Aorta (tissue), 5 donors: ENCODE results near the gene TICRR. TPM values are rescaled to one million over a fixed set of nuclear protein-coding genes. Genes with fewer than 3 reads are reported as not detected.

ENCODE experiments used
- ATAC-seq: fragments of 200-7000 bp; cut with Tn5 transposase; one replicate; pipeline ENCODE4 v1.9.1; 2022; ENCODE audit warnings: moderate library complexity; ENCODE audit not compliant: low FRiP score
- DNase-seq, 2 donors: peaks; one replicate each; pipeline ENCODE4 v3.0.0-alpha.2; 2020
- H3K27ac ChIP-seq, 2 donors: one replicate each; pipeline ENCODE4 v1.5.1; 2013; ENCODE audit warnings: low read length in 2 of 2, mild to moderate bottlenecking in 2 of 2, moderate library complexity in 2 of 2, control low read depth in 1 of 2, inconsistent platforms in 1 of 2, low read depth in 1 of 2
- H3K27me3 ChIP-seq, 2 donors: one replicate each; pipeline ENCODE4 v1.6.1; 2013; ENCODE audit warnings: control low read depth in 1 of 2, low read length in 1 of 2, mild to moderate bottlenecking in 1 of 2, moderate library complexity in 1 of 2; ENCODE audit not compliant: insufficient read depth in 2 of 2, control insufficient read depth in 1 of 2
- H3K36me3 ChIP-seq, 2 donors: one replicate each; pipeline ENCODE4 v1.6.1; 2013; ENCODE audit warnings: control low read depth in 1 of 2, low read length in 1 of 2, mild to moderate bottlenecking in 1 of 2; ENCODE audit not compliant: insufficient read depth in 2 of 2, control insufficient read depth in 1 of 2
- H3K4me1 ChIP-seq, 2 donors: one replicate each; pipeline ENCODE4 v1.6.1; 2013; ENCODE audit warnings: low read length in 2 of 2, control low read depth in 1 of 2, mild to moderate bottlenecking in 1 of 2, moderate library complexity in 1 of 2; ENCODE audit not compliant: insufficient read depth in 2 of 2, control insufficient read depth in 1 of 2
- H3K4me3 ChIP-seq, 2 donors: one replicate each; pipeline ENCODE4 v1.5.1; 2013; ENCODE audit warnings: low read length in 2 of 2, control low read depth in 1 of 2, mild to moderate bottlenecking in 1 of 2
- H3K9me3 ChIP-seq: one replicate; pipeline ENCODE4 v1.6.1; 2013; ENCODE audit warnings: mild to moderate bottlenecking, low read length; ENCODE audit not compliant: control insufficient read depth
- WGBS, 2 donors: extraction: QIAGEN DNeasy Blood & Tissue Kit; methylation state at CpG; one replicate each; pipeline ENCODE4 v1.1.7; 2013; 5-methylcytosine and 5-hydroxymethylcytosine counted together
- intact Hi-C, 2 donors: fragments of 100-400 bp; cut with DNase I; formaldehyde crosslinking; loops; one replicate each; pipeline versions ENCODE4 v1.14.2 to v1.15.0; 2022
- polyA plus RNA-seq, 2 donors: library from polyadenylated mRNA; stranded (reverse); fragments of 200-250 nt; gene quantifications; one replicate each; pipeline ENCODE4 v1.2.3, GENCODE V29; 2013
- total RNA-seq, 2 donors: library from RNA; stranded (reverse); fragmentation: NEBNext Ultra II Directional; extraction: Animal tissue kit (Norgen Biotek cat#: 25700); gene quantifications; one replicate each; pipeline ENCODE4 v1.2.1, GENCODE V29; 2021
- donor health status: healthy with polysubstance abuse.
- donor health status: Bipolar disorder and iron deficiency.
- donor health status: DM: no; HTN: no; CAD: no.
- donor health status: DM: no; HTN: no; CAD: no.
- donor health status: DM: yes; HTN: yes; CAD: no.

Gene TICRR
- total and polyA plus RNA-seq, 4 donors, result 0.03 to 0.60 (median 0.16) TPM; not detected in 1

DNA sequence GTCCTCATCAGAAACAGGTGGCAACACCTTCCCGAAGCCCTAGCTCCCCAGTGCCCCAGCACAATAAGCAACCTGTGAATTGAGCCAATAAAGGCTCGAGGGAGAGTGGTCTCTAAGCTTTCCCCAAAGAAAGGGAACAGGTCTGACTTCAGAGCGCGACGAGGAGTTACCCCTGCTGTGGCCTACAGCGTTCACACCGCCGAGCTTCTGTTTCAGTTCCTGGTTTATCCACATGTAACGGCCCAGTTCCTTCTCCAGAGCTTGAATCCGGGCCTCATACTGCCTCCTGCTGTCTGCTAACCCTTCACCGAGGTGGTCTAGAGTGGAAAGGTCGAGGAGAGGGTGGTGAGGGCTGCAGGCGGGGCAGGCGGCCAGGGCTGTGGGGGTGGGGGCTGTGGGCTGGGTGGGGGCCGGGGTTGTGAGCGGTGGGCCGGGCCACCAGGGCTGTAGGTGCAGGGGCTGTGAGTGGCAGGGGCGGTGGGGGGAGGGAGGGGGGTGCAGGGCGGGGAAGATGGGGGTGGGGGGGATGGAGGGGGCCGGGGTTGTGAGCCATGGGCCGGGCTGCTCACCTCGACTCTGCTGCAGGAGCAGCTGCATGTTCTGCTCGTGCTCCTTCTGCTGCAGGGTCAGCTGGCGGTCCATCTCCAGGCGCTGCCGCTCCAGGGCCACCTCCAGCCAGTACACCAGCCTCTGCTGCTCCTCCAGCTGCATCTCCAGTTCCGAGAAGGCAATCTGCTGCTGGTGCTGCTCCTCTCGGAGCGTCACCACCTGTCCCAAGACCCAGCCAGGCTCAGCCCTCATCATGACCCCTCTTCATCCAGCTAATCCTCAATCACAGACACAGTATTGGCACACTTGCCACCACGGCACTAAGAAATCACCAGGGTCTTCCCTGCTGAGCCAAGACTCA is 53.8 kb downstream of the TICRR start:
- Histone ChIP-seq H3K36me3 (peaks cover 3 to 16% of the 10 kb centered on the region in 2 donors), H3K4me1 (no peaks in the 10 kb centered on the region), H3K27ac (no peak overlapping the region), H3K9me3 (no peaks in the 10 kb centered on the region), H3K27me3 (no peaks in the 10 kb centered on the region), H3K4me3 (no peak overlapping the region)
- DNase-seq (peak in 1 of 2 donors; percentile 21), ATAC-seq (no peak)
- 92 to 93% methylated on average over 21 to 30 of the region's 30 CpGs for WGBS, 2 donors
- intact Hi-C loops, result no loop called here

DNA sequence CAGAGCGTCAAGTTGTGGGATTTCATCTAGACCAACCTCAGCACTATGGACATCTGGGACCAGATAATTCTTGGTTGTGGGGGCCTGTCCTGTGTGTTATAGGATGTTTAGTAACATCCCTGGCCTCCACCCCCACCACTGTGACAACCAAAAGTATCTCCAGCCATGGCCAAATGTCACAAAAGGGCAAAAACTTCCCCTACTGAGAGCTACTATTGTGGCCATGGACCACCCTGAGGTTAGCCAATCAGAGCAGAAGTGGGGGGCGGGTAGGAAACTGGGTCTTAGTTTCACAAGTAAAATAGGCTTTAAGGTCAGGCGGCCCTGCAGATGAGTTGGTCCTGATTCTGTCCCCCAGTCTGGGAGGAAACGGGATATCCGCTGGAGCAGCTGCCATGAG is 54.6 kb downstream of the TICRR start:
- DNase-seq, result no peak
- H3K4me3 ChIP-seq, result no peak overlapping the region
- H3K4me1 ChIP-seq, result no peaks in the 10 kb centered on the region
- no peaks in the 10 kb centered on the region for H3K27me3 ChIP-seq
- H3K36me3 ChIP-seq, result peaks cover 3 to 16% of the 10 kb centered on the region in 2 donors
- no peak overlapping the region for H3K27ac ChIP-seq
- no peaks in the 10 kb centered on the region for H3K9me3 ChIP-seq
- WGBS, 2 donors, result 96 to 98% methylated on average over 5 of the region's 5 CpGs
- ATAC-seq, result no peak
- intact Hi-C loops, result no loop called here

DNA sequence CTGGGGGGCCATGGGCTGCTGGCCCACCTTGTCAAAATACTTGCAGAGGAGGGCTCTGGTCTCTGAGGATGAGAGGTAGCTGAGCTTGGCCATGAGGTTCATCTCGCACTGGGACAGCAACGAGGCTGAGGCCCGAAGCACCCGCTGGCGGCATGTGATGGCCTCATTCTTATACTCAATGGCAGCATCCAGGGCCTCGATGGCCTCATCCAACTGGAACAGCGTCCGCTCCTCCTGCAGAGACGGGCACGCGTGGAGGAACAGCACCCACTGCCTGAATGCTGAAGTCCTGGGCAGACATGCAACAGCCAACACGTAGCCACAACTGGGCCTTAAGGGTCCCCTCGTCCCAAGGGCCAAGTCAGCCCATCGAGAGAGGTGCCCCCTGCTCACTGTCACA is 55.0 kb downstream of the TICRR start:
- no peak for DNase-seq
- 91 to 93% methylated on average over 14 of the region's 14 CpGs for WGBS, 2 donors
- Histone ChIP-seq H3K9me3 (no peaks in the 10 kb centered on the region), H3K27me3 (no peaks in the 10 kb centered on the region), H3K27ac (no peak overlapping the region), H3K4me3 (no peak overlapping the region), H3K36me3 (peaks cover 3 to 16% of the 10 kb centered on the region in 2 donors), H3K4me1 (no peaks in the 10 kb centered on the region)
- intact Hi-C loops, result no loop called here
- no peak for ATAC-seq

- intact Hi-C loops, result no loop called here
- H3K27me3 ChIP-seq, result no peaks in the 10 kb centered on the region
- no peaks in the 10 kb centered on the region for H3K4me1 ChIP-seq
- H3K27ac ChIP-seq, result no peak overlapping the region
- ATAC-seq (no peak), DNase-seq (peak in 1 of 2 donors; percentile 21)
- H3K4me3 ChIP-seq, result no peak overlapping the region
- H3K36me3 ChIP-seq, result peaks cover 3 to 16% of the 10 kb centered on the region in 2 donors
- H3K9me3 ChIP-seq, result no peaks in the 10 kb centered on the region
- 92 to 93% methylated on average over 26 to 30 of the region's 30 CpGs for WGBS, 2 donors
Measured at GRCh38 chr15:89630974-89631901, 56.0 kb downstream of the TICRR start.

DNA sequence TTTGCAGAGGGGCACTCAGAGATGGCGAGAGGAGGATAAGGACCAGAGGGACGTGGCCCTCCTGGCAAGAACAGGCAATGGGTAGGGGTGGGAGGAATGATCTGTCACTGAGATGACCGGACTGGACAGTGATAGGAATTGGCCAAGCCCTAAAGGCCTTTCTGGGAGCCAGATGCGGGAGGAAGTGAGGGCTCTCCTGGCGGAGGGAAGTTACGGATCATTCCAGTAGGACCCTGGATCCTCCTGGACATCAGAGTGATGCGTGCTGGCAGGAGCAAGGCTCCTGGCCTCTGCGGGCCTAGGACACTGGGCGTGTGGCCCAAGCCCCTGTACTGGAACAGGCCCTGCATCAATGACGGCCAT is 56.6 kb downstream of the TICRR start:
- Histone ChIP-seq H3K4me3 (no peak overlapping the region), H3K4me1 (no peaks in the 10 kb centered on the region), H3K27ac (no peak overlapping the region), H3K36me3 (peaks cover 3 to 16% of the 10 kb centered on the region in 2 donors), H3K9me3 (no peaks in the 10 kb centered on the region), H3K27me3 (no peaks in the 10 kb centered on the region)
- DNase-seq (no peak), ATAC-seq (no peak)
- intact Hi-C loops, result no loop called here
- 85 to 89% methylated on average over 10 of the region's 10 CpGs for WGBS, 2 donors

GRCh38 chr15:89632563-89633430 is 57.5 kb downstream of the TICRR start:
- H3K27ac ChIP-seq, result no peak overlapping the region
- intact Hi-C loops, result no loop called here
- no peaks in the 10 kb centered on the region for H3K27me3 ChIP-seq
- H3K4me3 ChIP-seq, result no peak overlapping the region
- peaks cover 3 to 16% of the 10 kb centered on the region in 2 donors for H3K36me3 ChIP-seq
- 96 to 97% methylated on average over 18 of the region's 18 CpGs for WGBS, 2 donors
- no peak for DNase-seq
- no peaks in the 10 kb centered on the region for H3K4me1 ChIP-seq
- ATAC-seq, result no peak
- no peaks in the 10 kb centered on the region for H3K9me3 ChIP-seq

- Histone ChIP-seq H3K27ac (no peak overlapping the region), H3K4me1 (no peaks in the 10 kb centered on the region), H3K4me3 (no peak overlapping the region), H3K27me3 (no peaks in the 10 kb centered on the region), H3K36me3 (peaks cover 3 to 16% of the 10 kb centered on the region in 2 donors), H3K9me3 (no peaks in the 10 kb centered on the region)
- WGBS, 2 donors, result 93 to 94% methylated on average over 23 of the region's 23 CpGs
- DNase-seq, result no peak
- intact Hi-C loops, result no loop called here
- no peak for ATAC-seq
Measured at GRCh38 chr15:89633585-89633984, 58.3 kb downstream of the TICRR start.

DNA sequence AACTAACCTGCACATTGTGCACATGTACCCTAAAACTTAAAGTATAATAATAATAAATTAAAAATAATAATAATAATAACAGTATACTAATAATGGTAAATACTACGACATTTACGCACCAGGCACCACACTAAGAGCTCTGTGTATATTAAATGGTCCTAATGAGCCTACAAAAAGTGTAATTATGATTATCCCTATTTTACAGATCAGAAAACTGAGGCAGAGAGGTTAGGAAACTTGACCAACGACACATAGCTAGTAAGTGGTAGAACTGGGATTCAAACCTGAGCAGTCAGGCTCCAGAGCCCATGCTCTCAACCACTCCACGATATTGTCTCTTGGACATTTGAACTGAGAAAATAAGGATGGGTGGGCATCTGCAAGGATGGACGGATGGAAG is 65.0 kb downstream of the TICRR start:
- 96 to 97% methylated on average over 5 of the region's 5 CpGs for WGBS, 2 donors
- no peaks in the 10 kb centered on the region for H3K4me1 ChIP-seq
- peaks cover 0 to 2% of the 10 kb centered on the region in 2 donors for H3K36me3 ChIP-seq
- no peaks in the 10 kb centered on the region for H3K9me3 ChIP-seq
- ATAC-seq, result no peak
- H3K27me3 ChIP-seq, result no peaks in the 10 kb centered on the region
- H3K27ac ChIP-seq, result no peak overlapping the region
- no peak overlapping the region for H3K4me3 ChIP-seq
- intact Hi-C loops, result loop anchor here in 1 of 2 donors (10.0 kb wide), 1 partner anchor 235 kb away; no protein-coding TSS in a partner anchor
- DNase-seq, result no peak
